ENCODE results near the gene SLIT3.
A peak's percentile ranks its signal among the peaks of the same experiment; 100 is the strongest.

DNA sequence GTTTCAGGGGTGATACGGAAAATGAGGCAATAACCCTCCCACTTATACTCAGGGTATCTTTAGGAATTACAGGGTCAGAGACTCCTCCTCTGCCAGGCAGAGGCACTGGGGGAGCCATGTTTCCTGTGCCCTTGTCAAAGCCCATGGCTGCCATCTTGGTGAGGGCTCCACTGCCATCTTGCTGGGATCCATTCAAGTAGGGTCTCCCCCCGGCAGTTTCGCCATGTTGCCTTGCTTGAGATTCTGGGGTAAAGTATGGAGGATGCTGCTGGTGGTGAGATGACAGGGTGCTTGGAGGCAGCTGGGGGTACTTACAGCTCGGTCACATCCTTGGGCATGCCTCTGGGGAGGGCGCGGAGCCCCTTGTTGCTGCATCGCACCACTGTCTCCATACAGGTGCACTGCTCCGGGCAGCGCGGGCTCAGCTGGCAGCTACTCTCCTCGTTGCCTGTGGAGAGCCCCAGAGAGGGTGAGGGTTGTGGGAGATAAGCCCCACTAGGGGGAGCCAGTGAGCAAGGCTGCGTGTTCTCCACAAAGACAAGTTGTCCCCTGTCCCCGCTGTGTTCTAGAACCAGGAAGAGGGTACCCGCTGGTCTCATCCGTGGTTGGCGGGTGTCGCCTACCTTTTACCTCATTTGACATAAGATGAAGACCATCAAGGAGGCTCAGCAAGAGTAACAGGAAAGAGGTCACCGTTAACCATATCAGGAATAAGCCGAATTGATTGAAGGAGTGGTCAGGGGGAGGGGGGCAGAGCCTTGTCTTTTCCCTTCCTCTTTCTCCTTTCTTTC lies 552.8 kb downstream of the SLIT3 start:
- TF ChIP-seq CTCF (IDR thresholded peaks at IDR 0.05; ENCODE audit: low read depth, low read length, poor library complexity, severe bottlenecking) = peak; percentile 88
- TF ChIP-seq EZH2phosphoT487 (IDR thresholded peaks at IDR 0.05; ENCODE audit: borderline replicate concordance, low read length) = no peak

Measured in DOHH2 (cell line).